HepG2 (cell line): Measurements from ENCODE around the gene JMJD7. TPM values are rescaled to one million over a fixed set of nuclear protein-coding genes. Genes with fewer than 3 reads are reported as not detected.

Source experiments
- ATAC-seq: fragments of 200-7000 bp; cut with Tn5 transposase; 3 replicates; pipeline ENCODE4 v1.9.1; 2020; ENCODE audit warnings: mild to moderate bottlenecking, moderate library complexity
- BruUV-seq: library from RNA; stranded (reverse); fragments of 400-500 nt; replicated peaks from 2 replicates; lab custom pipeline; 2021; lab: Mats Ljungman, UMichigan
- CTCF ChIA-PET: fragments of 300-600 bp; formaldehyde crosslinking; extraction: SDS; loops from one replicate; lab custom pipeline; 2021; ENCODE audit warnings: low total read pairs, inconsistent platforms, low intra/inter-chr PET ratio; lab: Yijun Ruan, JAX
- POLR2A ChIA-PET: fragments of 350-600 bp; sonication (Branson Sonifier 250); formaldehyde crosslinking; loops from one replicate; lab custom pipeline; 2020; ENCODE audit warnings: antibody characterized with exemption, inconsistent platforms; lab: Yijun Ruan, JAX
- DNase-seq: peaks from one replicate; pipeline ENCODE4 v3.0.0-alpha.2; 2015; ENCODE audit warnings: low spot score
- FAIRE-seq: peaks from 3 replicates; lab custom pipeline; 2011; peaks lifted over from hg19 to GRCh38; lab: Jason Lieb, UNC
- H2AFZ ChIP-seq: one replicate; pipeline ENCODE4 v1.6.1; 2011; ENCODE audit warnings: low read length, inconsistent platforms
- H3K27ac ChIP-seq: fragments of 300-600 bp; 3 replicates; pipeline ENCODE4 v1.8.0; 2011; ENCODE audit warnings: mixed run types, mild to moderate bottlenecking, mixed read lengths, low read length, inconsistent platforms; ENCODE audit not compliant: insufficient read depth; ENCODE audit errors: extremely low read length
- H3K27me3 ChIP-seq, 2 experiments: fragments of 200-600 bp in 1 of 2; 2 replicates in 1 of 2; 3 replicates in 1 of 2; pipeline versions ENCODE4 v1.6.0 to v1.8.0; 2011; ENCODE audit warnings: low read length in 2 of 2, mild to moderate bottlenecking in 2 of 2, moderate library complexity in 2 of 2, inconsistent platforms in 1 of 2; ENCODE audit not compliant: insufficient read depth in 2 of 2, control insufficient read depth in 1 of 2
- H3K36me3 ChIP-seq, 2 experiments: fragments of 200-600 bp in 1 of 2; replicated peaks in 1 of 2; 2 replicates in 1 of 2; 3 replicates in 1 of 2; pipeline versions ENCODE4 v1.5.1 to v1.8.0; 2011; ENCODE audit warnings: low read length in 2 of 2, inconsistent platforms in 1 of 2; ENCODE audit not compliant: insufficient read depth in 2 of 2, control insufficient read depth in 1 of 2
- H3K4me1 ChIP-seq: 2 replicates; pipeline ENCODE4 v1.5.1; 2012; ENCODE audit warnings: low read length, inconsistent platforms; ENCODE audit not compliant: insufficient read depth
- H3K4me2 ChIP-seq: 2 replicates; pipeline ENCODE4 v1.6.0; 2011; ENCODE audit warnings: low read depth, low read length, inconsistent platforms
- H3K4me3 ChIP-seq, 3 experiments: fragments of 200-600 bp in 1 of 3; sonication (generic), shearing (Covaris generic) in 1 of 3; replicated peaks in 1 of 3; 2 replicates each; pipeline ENCODE4 v1.5.1; 2011 to 2016; ENCODE audit warnings: low read length in 3 of 3, inconsistent platforms in 2 of 3, low read depth in 2 of 3, mild to moderate bottlenecking in 2 of 3, control low read depth in 1 of 3, mixed read lengths in 1 of 3; ENCODE audit not compliant: insufficient read depth in 1 of 3
- H3K79me2 ChIP-seq: one replicate; pipeline ENCODE4 v1.6.1; 2011; ENCODE audit warnings: low read length, inconsistent platforms; ENCODE audit not compliant: insufficient read depth
- H3K9ac ChIP-seq: 2 replicates; pipeline ENCODE4 v1.6.0; 2011; ENCODE audit warnings: mild to moderate bottlenecking, low read depth, low read length, inconsistent platforms; ENCODE audit not compliant: insufficient read depth
- H3K9me3 ChIP-seq: 2 replicates; pipeline ENCODE4 v1.5.1; 2012; ENCODE audit warnings: mild to moderate bottlenecking, low read length
- H4K20me1 ChIP-seq: 2 replicates; pipeline ENCODE4 v1.6.0; 2011; ENCODE audit warnings: inconsistent platforms, mild to moderate bottlenecking, low read length, moderate library complexity; ENCODE audit not compliant: insufficient read depth
- BHLHE40 ChIP-seq: IDR thresholded peaks from 2 replicates; pipeline ENCODE4 v1.6.1; 2011; ENCODE audit warnings: low read length, improper control_type of control experiment
- FOXP1 ChIP-seq, 2 experiments: fragments of 450-650 bp in 1 of 2; IDR thresholded peaks; 2 replicates each; pipeline ENCODE4 v1.6.1; 2017 to 2018; ENCODE audit warnings: antibody characterized with exemption in 1 of 2
- MAFF ChIP-seq: IDR thresholded peaks from 2 replicates; pipeline ENCODE4 v1.6.1; 2011; ENCODE audit warnings: low read depth, low read length, improper control_type of control experiment
- MTF2 ChIP-seq: sonication (generic); formaldehyde crosslinking; IDR thresholded peaks from 2 replicates; pipeline ENCODE4 v1.5.0; 2020; ENCODE audit warnings: missing genetic modification reagents, borderline replicate concordance
- PHF8 ChIP-seq: sonication (generic); formaldehyde crosslinking; IDR thresholded peaks from 2 replicates; pipeline ENCODE4 v1.5.0; 2020; ENCODE audit warnings: missing genetic modification reagents
- SMAD3 ChIP-seq: sonication (generic); formaldehyde crosslinking; IDR thresholded peaks from 2 replicates; pipeline ENCODE4 v1.4.0; 2020; ENCODE audit warnings: missing genetic modification reagents
- SRSF4 ChIP-seq: fragments of 200-400 bp; formaldehyde crosslinking; IDR thresholded peaks from one replicate; pipeline ENCODE4 v1.6.1; 2018; ENCODE audit warnings: mild to moderate bottlenecking, low read depth, low read length, moderate library complexity; ENCODE audit not compliant: poor library complexity, severe bottlenecking
- TCF7L2 ChIP-seq: IDR thresholded peaks from 2 replicates; pipeline ENCODE4 v1.6.1; 2011; ENCODE audit warnings: mild to moderate bottlenecking, low read depth, low read length, moderate library complexity
- XBP1 ChIP-seq: sonication (generic); formaldehyde crosslinking; IDR thresholded peaks from 2 replicates; pipeline ENCODE4 v1.5.0; 2020; ENCODE audit warnings: missing genetic modification reagents
- ZNF256 ChIP-seq: sonication (generic); formaldehyde crosslinking; conservative IDR thresholded peaks from 2 replicates; pipeline ENCODE4 v1.4.0; 2020; ENCODE audit warnings: missing genetic modification reagents
- ZNF274 ChIP-seq: sonication (generic); formaldehyde crosslinking; IDR thresholded peaks from 2 replicates; pipeline ENCODE4 v1.5.1; 2020; ENCODE audit warnings: mild to moderate bottlenecking, missing genetic modification reagents
- ZNF318 ChIP-seq: sonication (generic); formaldehyde crosslinking; IDR thresholded peaks from 2 replicates; pipeline ENCODE4 v1.4.0; 2020; ENCODE audit warnings: mild to moderate bottlenecking, missing genetic modification reagents
- ZNF552 ChIP-seq: sonication (generic); formaldehyde crosslinking; IDR thresholded peaks from 2 replicates; pipeline ENCODE4 v1.9.0; 2022; ENCODE audit warnings: missing genetic modification reagents, mild to moderate bottlenecking, borderline replicate concordance
- ZNF740 ChIP-seq: sonication (generic); formaldehyde crosslinking; IDR thresholded peaks from 2 replicates; pipeline ENCODE4 v1.4.0; 2020; ENCODE audit warnings: missing genetic modification reagents
- ZNF883 ChIP-seq: sonication (generic); formaldehyde crosslinking; IDR thresholded peaks from 2 replicates; pipeline ENCODE4 v1.5.1; 2020; ENCODE audit warnings: mild to moderate bottlenecking, missing genetic modification reagents; ENCODE audit errors: not compliant biosample characterization
- WGBS: methylation state at CpG from one replicate; pipeline ENCODE4 v1.1.6; 2017; ENCODE audit warnings: low lambda C conversion rate; 5-methylcytosine and 5-hydroxymethylcytosine counted together
- in situ Hi-C: cut with HindIII; loops from 2 replicates; pipeline ENCODE4 v1.10.0; 2017; ENCODE audit warnings: low pct_unique_long_range_greater_than_20kb; ENCODE audit not compliant: extremely low pct_ligation_motif_present
- intact Hi-C: fragments of 100-400 bp; cut with micrococcal nuclease; formaldehyde crosslinking; loops from one replicate; pipeline ENCODE4 v1.10.0; 2022; ENCODE audit not compliant: unreplicated experiment
- polyA plus RNA-seq, 8 experiments: library from polyadenylated mRNA; depleted of rRNA in 3 of 8; stranded (reverse) in 7 of 8; unstranded in 1 of 8; fragments of >200 nt; fragmentation: Illumina TruSeq in 4 of 8; extraction: Trizol in 4 of 8; gene quantifications; 2 replicates each; pipeline versions ENCODE4 v1.2.1 to v1.2.3, GENCODE V29; 2011 to 2016; ENCODE audit warnings: low read depth in 4 of 8, missing spikeins in 1 of 8, mixed read lengths in 1 of 8; ENCODE audit not compliant: insufficient read depth in 1 of 8
- total RNA-seq, 5 experiments: library from RNA; depleted of rRNA; stranded (reverse); fragments of >200 nt; fragmentation: Illumina TruSeq; extraction: Trizol; gene quantifications; 2 replicates each; pipeline ENCODE4 v1.2.3, GENCODE V29; 2016; ENCODE audit warnings: low read depth in 1 of 5
- TF ChIP-seq, protein P1 (sequence below): IDR thresholded peaks from 2 replicates; pipeline ENCODE4 v1.6.1; 2016; ENCODE audit warnings: control low read depth

The JMJD7 gene
- total and polyA plus RNA-seq, 2 of the 13 experiments (the other 11 are each of a cell fraction or from before 2014, with no cell fraction given), result 6.4 to 7.1 TPM

- no peaks in the 10 kb centered on the region for H3K36me3 ChIP-seq
- H3K4me1 ChIP-seq, result peaks cover 55% of the 10 kb centered on the region
- CTCF ChIA-PET, result no interaction called here
- no peak overlapping the region for H3K4me2 ChIP-seq
- TF ChIP-seq BHLHE40 (no peak), ZNF883 (no peak), MTF2 (CRISPR knock-in tag) (no peak), ZNF318 (CRISPR knock-in tag) (no peak), MAFF (no peak), XBP1 (CRISPR knock-in tag) (no peak), PHF8 (CRISPR knock-in tag) (no peak), FOXP1 (IDR thresholded peaks at IDR 0.05) (no peak), FOXP1 (CRISPR knock-in tag; IDR thresholded peaks at IDR 0.05) (no peak), ZNF274 (CRISPR knock-in tag) (no peak), ZNF552 (CRISPR knock-in tag) (no peak), SMAD3 (CRISPR knock-in tag) (no peak), TCF7L2 (no peak), ZNF256 (no peak), ZNF740 (CRISPR knock-in tag) (no peak), SRSF4 (no peak)
- TF ChIP-seq, protein P1, sequence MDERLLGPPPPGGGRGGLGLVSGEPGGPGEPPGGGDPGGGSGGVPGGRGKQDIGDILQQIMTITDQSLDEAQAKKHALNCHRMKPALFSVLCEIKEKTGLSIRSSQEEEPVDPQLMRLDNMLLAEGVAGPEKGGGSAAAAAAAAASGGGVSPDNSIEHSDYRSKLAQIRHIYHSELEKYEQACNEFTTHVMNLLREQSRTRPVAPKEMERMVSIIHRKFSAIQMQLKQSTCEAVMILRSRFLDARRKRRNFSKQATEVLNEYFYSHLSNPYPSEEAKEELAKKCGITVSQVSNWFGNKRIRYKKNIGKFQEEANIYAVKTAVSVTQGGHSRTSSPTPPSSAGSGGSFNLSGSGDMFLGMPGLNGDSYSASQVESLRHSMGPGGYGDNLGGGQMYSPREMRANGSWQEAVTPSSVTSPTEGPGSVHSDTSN, result no peak
- intact Hi-C loops (no loop called here), in situ Hi-C loops (no loop called here)
- FAIRE-seq (no peak), ATAC-seq (no peak), DNase-seq (no peak)
- H3K27ac ChIP-seq, result no peak overlapping the region
- H3K9me3 ChIP-seq, result no peaks in the 10 kb centered on the region
- H3K27me3 ChIP-seq, result no peaks in the 10 kb centered on the region
- H3K79me2 ChIP-seq, result peaks cover 2% of the 10 kb centered on the region
- POLR2A ChIA-PET, result no interaction called here
- no peak overlapping the region for H3K4me3 ChIP-seq
- no peaks in the 10 kb centered on the region for H4K20me1 ChIP-seq
- BruUV-seq, result no TSS peak
- WGBS, result 80% methylated on average over 4 of the region's 4 CpGs
- H2AFZ ChIP-seq, result no peak overlapping the region
- no peak overlapping the region for H3K9ac ChIP-seq
These were observed 33.8 kb upstream of the JMJD7 start for GRCh38 chr15:41794081-41794480.
